T-cell (primary cell): ENCODE measurements around the gene PIKFYVE. TPM values are rescaled to one million over a fixed set of nuclear protein-coding genes. Genes with fewer than 3 reads are reported as not detected.

Experiments used
- ATAC-seq, 4 experiments: fragments of 200-7000 bp in 3 of 4; fragments of 150-1000 bp in 1 of 4; cut with Tn5 transposase; replicated peaks in 1 of 4; 1 replicate in 3 of 4; 2 replicates in 1 of 4; pipeline ENCODE4 v1.10.0; 2021; ENCODE audit warnings: moderate library complexity in 3 of 4, mild to moderate bottlenecking in 2 of 4, moderate number of reproducible peaks in 1 of 4
- CTCF ChIA-PET, 2 donors: fragments of 300-600 bp; sonication (Branson Sonifier 250); formaldehyde crosslinking; loops; one replicate each; lab custom pipeline; 2022; ENCODE audit warnings: antibody characterized with exemption in 2 of 2; lab: Charles Lee
- POLR2A ChIA-PET, 2 donors: fragments of 300-600 bp; sonication (Branson Sonifier 250); formaldehyde crosslinking; loops; one replicate each; lab custom pipeline; 2022; ENCODE audit warnings: antibody characterized with exemption in 2 of 2; lab: Charles Lee
- DNase-seq, 35 experiments: peaks; one replicate each; pipeline versions ENCODE4 v3.0.0 to v3.0.0-alpha.2; 2013 to 2023
- H3K27ac ChIP-seq: one replicate; pipeline ENCODE4 v1.5.1; 2013; ENCODE audit warnings: low read length
- H3K27me3 ChIP-seq, 2 experiments: replicated peaks in 1 of 2; 1 replicate in 1 of 2; 2 replicates in 1 of 2; pipeline versions ENCODE4 v1.6.1 to v1.7.0; 2013; ENCODE audit warnings: low read length in 1 of 2, mixed read lengths in 1 of 2; ENCODE audit not compliant: control insufficient read depth in 2 of 2, insufficient read depth in 2 of 2; ENCODE audit errors: extremely low read depth in 1 of 2
- H3K36me3 ChIP-seq, 2 donors: 1 replicate in 1 of 2; 2 replicates in 1 of 2; pipeline versions ENCODE4 v1.6.1 to v1.7.0; 2013; ENCODE audit warnings: low read length in 1 of 2; ENCODE audit not compliant: control insufficient read depth in 2 of 2, insufficient read depth in 1 of 2; ENCODE audit errors: extremely low read depth in 1 of 2
- H3K4me1 ChIP-seq, 2 experiments: 1 replicate in 1 of 2; 2 replicates in 1 of 2; pipeline versions ENCODE4 v1.6.1 to v1.7.0; 2013; ENCODE audit warnings: low read length in 2 of 2, mixed read lengths in 1 of 2; ENCODE audit not compliant: insufficient read depth in 2 of 2, control insufficient read depth in 1 of 2; ENCODE audit errors: extremely low read depth in 1 of 2
- H3K4me3 ChIP-seq, 2 donors: 1 replicate in 1 of 2; 2 replicates in 1 of 2; pipeline versions ENCODE4 v1.5.1 to v1.7.0; 2013; ENCODE audit warnings: mild to moderate bottlenecking in 2 of 2, low read length in 1 of 2, moderate library complexity in 1 of 2; ENCODE audit not compliant: control insufficient read depth in 1 of 2; ENCODE audit errors: extremely low read depth in 1 of 2
- H3K9me3 ChIP-seq: 2 replicates; pipeline ENCODE4 v1.7.0; 2013
- H3K27ac Mint-ChIP-seq, 2 donors: one replicate each; pipeline ENCODE4 v1.8.0; 2020 to 2021; ENCODE audit warnings: mild to moderate bottlenecking in 2 of 2, mixed read lengths in 2 of 2
- H3K27me3 Mint-ChIP-seq, 2 donors: one replicate each; pipeline ENCODE4 v1.8.0; 2021 to 2022; ENCODE audit warnings: mixed read lengths in 2 of 2
- H3K36me3 Mint-ChIP-seq: one replicate; pipeline ENCODE4 v1.8.0; 2021; ENCODE audit warnings: mixed read lengths
- H3K4me1 Mint-ChIP-seq, 3 donors: one replicate each; pipeline ENCODE4 v1.8.0; 2020 to 2022; ENCODE audit warnings: mixed read lengths in 3 of 3, mild to moderate bottlenecking in 1 of 3
- H3K4me3 Mint-ChIP-seq, 3 donors: one replicate each; pipeline ENCODE4 v1.8.0; 2020 to 2022; ENCODE audit warnings: mild to moderate bottlenecking in 3 of 3, mixed read lengths in 3 of 3, moderate library complexity in 3 of 3
- H3K9me3 Mint-ChIP-seq, 3 donors: one replicate each; pipeline ENCODE4 v1.8.0; 2020 to 2022; ENCODE audit warnings: mixed read lengths in 3 of 3
- WGBS: methylation state at CpG from one replicate; pipeline ENCODE4 v1.1.5; 2013; ENCODE audit warnings: missing lambda C conversion rate; ENCODE audit not compliant: insufficient coverage; 5-methylcytosine and 5-hydroxymethylcytosine counted together
- total RNA-seq, 35 experiments: library from RNA in 6 of 35; stranded (reverse) in 6 of 35; fragments of 120-200 nt in 1 of 35; gene quantifications; one replicate each; pipeline versions ENCODE4 v1.2.1 to v1.2.4 and lab custom pipeline; 2013 to 2026

The PIKFYVE gene
- total RNA-seq, 5 donors from 2014 or later (not counting 1 experiment from before 2014, with no cell fraction given), result 35.3 to 42.6 (median 38.6) TPM

GRCh38 chr2:208363485-208363884 lies 97.4 kb downstream of the PIKFYVE start:
- Mint-ChIP-seq H3K9me3 (peaks cover 5 to 11% (median 10%) of the 10 kb centered on the region in 3 donors), H3K27ac (no peak overlapping the region), H3K36me3 (peaks cover 10% of the 10 kb centered on the region), H3K27me3 (peaks cover 3 to 7% of the 10 kb centered on the region in 2 donors), H3K4me1 (peaks cover 0 to 9% (median 4%) of the 10 kb centered on the region in 3 donors), H3K4me3 (no peak overlapping the region)
- CTCF ChIA-PET, result interaction anchor here in 1 of 2 donors (0.6 kb wide), 2 partner anchors 13 to 1886 kb away, joined by 4 to 11 read pairs; no protein-coding TSS in a partner anchor
- Histone ChIP-seq H3K4me1 (no peaks in the 10 kb centered on the region), H3K27me3 (no peaks in the 10 kb centered on the region), H3K9me3 (no peaks in the 10 kb centered on the region), H3K4me3 (no peak overlapping the region), H3K27ac (no peak overlapping the region), H3K36me3 (no peaks in the 10 kb centered on the region)
- POLR2A ChIA-PET, result no interaction called here
- WGBS, result 37% methylated on average over 2 of the region's 2 CpGs
- no peak for ATAC-seq
- no peak for DNase-seq

GRCh38 chr2:208366215-208367127 lies 100.4 kb downstream of the PIKFYVE start:
- CTCF ChIA-PET, result interaction anchor here in 1 of 2 donors (1.1 kb wide), 1 partner anchor 121 kb away, joined by 3 read pairs; no protein-coding TSS in a partner anchor
- peaks cover 0 to 9% (median 4%) of the 10 kb centered on the region in 3 donors for H3K4me1 Mint-ChIP-seq

GRCh38 chr2:208369091-208369490 lies 103.0 kb downstream of the PIKFYVE start:
- DNase-seq, result no peak
- Mint-ChIP-seq H3K27ac (no peak overlapping the region), H3K4me3 (no peak overlapping the region), H3K27me3 (peaks cover 3 to 8% of the 10 kb centered on the region in 2 donors), H3K36me3 (peaks cover 4% of the 10 kb centered on the region), H3K9me3 (peaks cover 5 to 12% (median 10%) of the 10 kb centered on the region in 3 donors), H3K4me1 (no peaks in the 10 kb centered on the region)
- Histone ChIP-seq H3K9me3 (no peaks in the 10 kb centered on the region), H3K4me3 (no peak overlapping the region), H3K4me1 (no peaks in the 10 kb centered on the region), H3K36me3 (no peaks in the 10 kb centered on the region), H3K27ac (no peak overlapping the region), H3K27me3 (no peaks in the 10 kb centered on the region)
- CTCF ChIA-PET, result interaction anchor here (0.7 kb wide), 2 partner anchors 38 to 115 kb away, joined by 3 to 5 read pairs; no protein-coding TSS in a partner anchor
- ATAC-seq, result no peak
- no CpG with 5 or more reads among the region's 2 CpGs for WGBS
- POLR2A ChIA-PET, result no interaction called here

More at GRCh38 chr2:208366215-208367127, 100.4 kb downstream of the PIKFYVE start:
- POLR2A ChIA-PET, result no interaction called here
- 70% methylated on average over 2 of the region's 4 CpGs for WGBS
- H3K27me3 Mint-ChIP-seq, result peaks cover 3 to 8% of the 10 kb centered on the region in 2 donors
- Histone ChIP-seq H3K36me3 (no peaks in the 10 kb centered on the region), H3K4me3 (no peak overlapping the region), H3K27me3 (no peaks in the 10 kb centered on the region), H3K4me1 (no peaks in the 10 kb centered on the region), H3K27ac (no peak overlapping the region), H3K9me3 (no peaks in the 10 kb centered on the region)
- peaks cover 4% of the 10 kb centered on the region for H3K36me3 Mint-ChIP-seq
- no peak overlapping the region for H3K4me3 Mint-ChIP-seq
- DNase-seq, result no peak
- no peak overlapping the region for H3K27ac Mint-ChIP-seq
- no peak for ATAC-seq
- H3K9me3 Mint-ChIP-seq, result peaks cover 5 to 12% (median 10%) of the 10 kb centered on the region in 3 donors

- Mint-ChIP-seq H3K4me1 (no peaks in the 10 kb centered on the region), H3K27ac (no peak overlapping the region), H3K27me3 (peaks cover 5 to 17% of the 10 kb centered on the region in 2 donors), H3K4me3 (no peak overlapping the region), H3K36me3 (no peaks in the 10 kb centered on the region), H3K9me3 (peaks cover 0 to 6% (median 2%) of the 10 kb centered on the region in 3 donors)
- H3K27me3 ChIP-seq, result no peaks in the 10 kb centered on the region
- no peak overlapping the region for H3K4me3 ChIP-seq
- ChIA-PET POLR2A (no interaction called here), CTCF (no interaction called here)
- H3K27ac ChIP-seq, result no peak overlapping the region
- DNase-seq, result no peak
- H3K4me1 ChIP-seq, result no peaks in the 10 kb centered on the region
- ATAC-seq, result no peak
- H3K36me3 ChIP-seq, result no peaks in the 10 kb centered on the region
- H3K9me3 ChIP-seq, result no peaks in the 10 kb centered on the region
- WGBS, result 82% methylated on average over 3 of the region's 8 CpGs
These were observed 105.0 kb downstream of the PIKFYVE start for GRCh38 chr2:208370881-208371633.

GRCh38 chr2:208371634-208371935 lies 105.5 kb downstream of the PIKFYVE start:
- no peak overlapping the region for H3K27ac ChIP-seq
- ATAC-seq, result no peak
- POLR2A ChIA-PET, result no interaction called here

GRCh38 chr2:208373460-208374089 lies 107.5 kb downstream of the PIKFYVE start:
- H3K27ac ChIP-seq, result no peak overlapping the region
- peaks cover 1 to 9% of the 10 kb centered on the region in 2 donors for H3K27me3 Mint-ChIP-seq
- peak in 5 of 35 experiments; percentile 6 to 44 (median 12) for DNase-seq
- no peaks in the 10 kb centered on the region for H3K4me1 ChIP-seq
- H3K36me3 ChIP-seq, result no peaks in the 10 kb centered on the region
- ChIA-PET POLR2A (no interaction called here), CTCF (interaction anchor here (0.6 to 1.4 kb wide), 6 partner anchors 9 to 687 kb away, joined by 3 to 5 read pairs (median 4); no protein-coding TSS in a partner anchor)
- no peaks in the 10 kb centered on the region for H3K36me3 Mint-ChIP-seq
- H3K4me3 Mint-ChIP-seq, result no peak overlapping the region
- no peak for ATAC-seq
- no peak overlapping the region for H3K4me3 ChIP-seq
- H3K4me1 Mint-ChIP-seq, result no peaks in the 10 kb centered on the region
- no peaks in the 10 kb centered on the region for H3K27me3 ChIP-seq
- no peaks in the 10 kb centered on the region for H3K9me3 Mint-ChIP-seq
- no peak overlapping the region for H3K27ac Mint-ChIP-seq
- no CpG with 5 or more reads among the region's 2 CpGs for WGBS
- H3K9me3 ChIP-seq, result no peaks in the 10 kb centered on the region

More at GRCh38 chr2:208371634-208371935, 105.5 kb downstream of the PIKFYVE start:
- peaks cover 0 to 6% (median 0%) of the 10 kb centered on the region in 3 donors for H3K9me3 Mint-ChIP-seq
- no peaks in the 10 kb centered on the region for H3K36me3 Mint-ChIP-seq
- no peak overlapping the region for H3K27ac Mint-ChIP-seq
- Histone ChIP-seq H3K9me3 (no peaks in the 10 kb centered on the region), H3K27me3 (no peaks in the 10 kb centered on the region), H3K4me3 (no peak overlapping the region), H3K4me1 (no peaks in the 10 kb centered on the region), H3K36me3 (no peaks in the 10 kb centered on the region)
- H3K4me3 Mint-ChIP-seq, result no peak overlapping the region
- peaks cover 5 to 17% of the 10 kb centered on the region in 2 donors for H3K27me3 Mint-ChIP-seq
- CTCF ChIA-PET, result no interaction called here
- DNase-seq, result no peak
- no peaks in the 10 kb centered on the region for H3K4me1 Mint-ChIP-seq
- WGBS, result no CpG with 5 or more reads among the region's 1 CpG
